ENCODE data around the gene SLC25A33.

GRCh38 chr1:9606948-9607347 lies 67.7 kb downstream of the SLC25A33 start:
- TF ChIP-seq KLF16 (tag by site-specific recombination; IDR thresholded peaks at IDR 0.05) (no peak), CTCF (tag by site-specific recombination; IDR thresholded peaks at IDR 0.05) (no peak), BCL11A (tag by site-specific recombination; IDR thresholded peaks at IDR 0.05; ENCODE audit: low read depth) (no peak), ATF2 (tag by site-specific recombination; IDR thresholded peaks at IDR 0.05; ENCODE audit: low read depth) (no peak), ZNF175 (tag by site-specific recombination; IDR thresholded peaks at IDR 0.05) (no peak), ZNF19 (tag by site-specific recombination; IDR thresholded peaks at IDR 0.05; ENCODE audit: low read depth) (no peak), ZNF624 (tag by site-specific recombination; IDR thresholded peaks at IDR 0.05) (no peak), MYNN (tag by site-specific recombination; IDR thresholded peaks at IDR 0.05; ENCODE audit: borderline replicate concordance) (no peak), ZNF558 (tag by site-specific recombination; IDR thresholded peaks at IDR 0.05) (no peak)

Data from HEK293 (cell line).